Measurements from ENCODE around the gene RFNG.

The RFNG gene

DNA sequence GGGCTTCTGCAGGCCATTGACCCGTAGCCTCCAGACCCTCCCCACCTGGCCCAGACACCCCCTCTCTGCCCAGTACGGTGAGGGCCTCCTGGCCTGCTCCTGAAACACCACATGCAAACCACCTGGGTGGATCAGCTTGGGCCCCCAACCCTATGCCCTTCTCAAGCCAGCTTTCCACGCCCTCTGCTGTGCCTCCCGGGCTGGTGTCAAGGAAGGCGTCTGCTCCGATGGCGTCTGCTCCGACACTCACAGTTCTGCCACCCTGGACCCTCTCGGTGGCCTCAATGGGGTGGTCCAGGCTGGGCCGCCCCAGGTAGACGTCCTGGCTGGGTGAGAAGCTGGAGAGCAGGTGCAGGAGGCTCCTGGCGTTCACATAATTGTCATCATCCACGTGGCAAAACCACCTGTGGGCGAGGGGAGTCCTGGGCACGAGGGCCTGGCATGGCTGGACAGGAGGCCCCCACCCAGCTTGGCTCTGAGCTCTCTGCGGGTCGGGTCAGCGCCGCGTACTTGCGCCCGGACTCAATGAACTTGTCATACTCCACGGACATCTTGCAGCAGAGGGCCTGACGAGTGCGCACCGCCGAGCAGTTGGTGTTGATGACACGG is 1.4 kb downstream of the RFNG start:
- Histone ChIP-seq H3K36me3 (ENCODE audit: insufficient read depth, low read depth, low read length) (peaks cover 28% of the 10 kb centered on the region), H3K9me3 (ENCODE audit: insufficient read depth, low read depth, low read length) (no peaks in the 10 kb centered on the region), H3K4me1 (ENCODE audit: insufficient read depth, low read length) (no peaks in the 10 kb centered on the region), H3K27me3 (ENCODE audit: insufficient read depth, low read length) (no peaks in the 10 kb centered on the region), H3K4me3 (ENCODE audit: low read length) (peak overlapping the region; percentile 61), H3K9ac (ENCODE audit: low read depth, low read length) (peak overlapping the region; percentile 37; the same call in 1 of the 2 replicates), H3K27ac (ENCODE audit: low read length) (no peak overlapping the region)

DNA sequence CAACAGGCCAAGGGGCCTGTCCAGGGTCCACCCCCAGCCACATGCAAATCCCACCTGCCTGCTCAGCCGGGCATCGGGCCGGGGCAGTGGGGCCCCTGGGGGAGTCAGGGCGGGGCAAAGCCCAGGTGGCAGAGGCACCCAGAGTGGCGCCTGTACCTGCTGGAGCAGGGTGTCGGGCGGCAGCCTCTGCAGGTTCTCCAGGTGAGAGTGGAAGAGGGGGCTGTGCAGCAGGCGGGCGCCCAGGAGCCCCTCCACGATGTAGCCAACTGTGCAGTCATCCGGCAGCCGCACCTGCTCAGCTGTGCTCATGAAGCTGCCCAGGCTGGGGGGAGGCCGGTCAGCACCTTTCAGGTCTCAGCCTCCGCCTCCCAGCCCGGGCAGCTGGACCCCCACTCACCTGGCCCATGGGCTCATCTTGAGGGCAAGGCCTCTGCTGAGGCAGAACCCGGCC is 2.1 kb downstream of the RFNG start:
- Histone ChIP-seq H3K4me3 (ENCODE audit: low read length) (no peak overlapping the region), H3K9ac (ENCODE audit: low read depth, low read length) (no peak overlapping the region), H3K4me1 (ENCODE audit: insufficient read depth, low read length) (no peaks in the 10 kb centered on the region), H3K9me3 (ENCODE audit: insufficient read depth, low read depth, low read length) (no peaks in the 10 kb centered on the region), H3K27me3 (ENCODE audit: insufficient read depth, low read length) (no peaks in the 10 kb centered on the region), H3K27ac (ENCODE audit: low read length) (no peak overlapping the region), H3K36me3 (ENCODE audit: insufficient read depth, low read depth, low read length) (peaks cover 21% of the 10 kb centered on the region)

DNA sequence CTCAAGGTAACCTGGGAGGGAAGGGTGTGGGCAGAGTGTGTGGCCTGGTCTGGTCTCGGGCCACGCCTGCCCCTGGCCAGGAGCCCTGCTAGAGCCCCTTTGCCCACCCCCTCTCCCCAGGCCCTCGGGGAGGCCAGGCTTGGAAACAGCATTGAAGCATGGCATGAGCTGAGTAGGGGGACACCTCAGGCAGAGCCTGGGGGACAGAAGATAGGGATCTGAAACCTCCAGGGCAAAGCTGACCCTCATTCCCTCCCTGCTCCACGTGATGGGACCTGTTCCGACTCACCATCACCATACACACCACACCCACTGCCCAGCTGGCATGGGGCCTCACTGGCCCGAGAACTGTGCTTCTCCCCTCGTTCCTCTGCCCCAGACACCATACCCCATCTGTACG is 2.5 kb downstream of the RFNG start:
- Histone ChIP-seq H3K4me1 (ENCODE audit: insufficient read depth, low read length) (no peaks in the 10 kb centered on the region), H3K9me3 (ENCODE audit: insufficient read depth, low read depth, low read length) (no peaks in the 10 kb centered on the region), H3K9ac (ENCODE audit: low read depth, low read length) (no peak overlapping the region), H3K4me3 (ENCODE audit: low read length) (no peak overlapping the region), H3K36me3 (ENCODE audit: insufficient read depth, low read depth, low read length) (peaks cover 17% of the 10 kb centered on the region), H3K27me3 (ENCODE audit: insufficient read depth, low read length) (no peaks in the 10 kb centered on the region), H3K27ac (ENCODE audit: low read length) (no peak overlapping the region)

DNA sequence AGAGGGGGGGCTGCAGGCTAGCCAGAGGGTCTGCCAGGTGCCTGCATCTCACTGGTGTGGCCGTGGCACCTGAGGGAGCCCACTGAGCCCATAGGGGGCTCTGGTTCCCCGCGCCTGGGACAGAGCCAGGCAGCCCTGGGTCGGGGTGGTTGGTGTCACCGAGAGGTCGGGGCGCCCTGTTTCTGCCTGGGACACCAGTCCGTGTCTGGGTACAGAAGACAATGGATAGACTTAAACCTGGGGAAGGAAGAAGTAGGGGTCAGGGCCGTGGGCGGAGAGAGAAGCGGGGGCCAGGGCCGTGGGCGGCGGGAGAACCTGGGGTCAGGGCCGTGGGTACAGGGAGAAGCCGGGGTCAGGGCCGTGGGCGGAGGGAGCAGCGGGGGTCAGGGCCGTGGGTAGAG is 3.0 kb downstream of the RFNG start:
- Histone ChIP-seq H3K27ac (ENCODE audit: low read length) (no peak overlapping the region), H3K4me3 (ENCODE audit: low read length) (no peak overlapping the region), H3K36me3 (ENCODE audit: insufficient read depth, low read depth, low read length) (peaks cover 12% of the 10 kb centered on the region; the same call in 1 of the 2 replicates), H3K4me1 (ENCODE audit: insufficient read depth, low read length) (no peaks in the 10 kb centered on the region), H3K9ac (ENCODE audit: low read depth, low read length) (no peak overlapping the region), H3K27me3 (ENCODE audit: insufficient read depth, low read length) (no peaks in the 10 kb centered on the region), H3K9me3 (ENCODE audit: insufficient read depth, low read depth, low read length) (no peaks in the 10 kb centered on the region)

DNA sequence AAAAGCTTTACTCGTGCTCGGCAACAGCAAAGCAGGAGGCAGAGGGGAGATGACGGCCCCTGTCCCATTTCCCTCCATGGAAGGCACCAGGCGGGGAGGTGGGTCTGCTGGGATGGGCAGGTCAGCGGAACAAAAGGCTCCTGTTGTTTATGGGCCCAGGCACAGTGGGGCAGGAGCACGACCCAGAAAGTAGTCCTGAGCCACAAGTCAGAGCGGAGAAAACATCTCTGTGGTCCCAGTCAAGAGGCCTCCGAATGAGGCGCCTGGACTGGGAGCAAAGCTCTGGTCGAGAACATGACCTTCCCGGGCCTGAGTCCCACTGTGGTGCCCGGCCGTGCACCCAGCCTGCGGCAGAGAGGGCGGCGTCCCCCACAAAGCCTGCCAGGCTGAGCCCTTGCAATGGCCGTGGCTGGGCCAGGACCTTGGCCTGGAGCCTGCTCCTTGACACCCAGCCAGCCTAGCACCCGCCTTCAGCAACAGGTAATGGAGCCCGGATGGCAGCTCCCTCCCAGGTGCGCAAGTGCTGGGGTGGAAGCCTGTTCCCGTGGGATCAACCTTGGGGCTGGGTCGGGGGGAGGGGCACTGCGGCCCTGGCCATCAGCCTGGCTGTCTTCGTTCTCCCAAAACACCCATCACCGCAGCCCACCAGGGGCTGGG is 3.6 kb downstream of the RFNG start:
- Histone ChIP-seq H3K27ac (ENCODE audit: low read length) (no peak overlapping the region), H3K4me3 (ENCODE audit: low read length) (no peak overlapping the region), H3K9me3 (ENCODE audit: insufficient read depth, low read depth, low read length) (no peaks in the 10 kb centered on the region), H3K4me1 (ENCODE audit: insufficient read depth, low read length) (no peaks in the 10 kb centered on the region), H3K27me3 (ENCODE audit: insufficient read depth, low read length) (no peaks in the 10 kb centered on the region), H3K36me3 (ENCODE audit: insufficient read depth, low read depth, low read length) (peaks cover 8% of the 10 kb centered on the region; the same call in 1 of the 2 replicates), H3K9ac (ENCODE audit: low read depth, low read length) (no peak overlapping the region)

DNA sequence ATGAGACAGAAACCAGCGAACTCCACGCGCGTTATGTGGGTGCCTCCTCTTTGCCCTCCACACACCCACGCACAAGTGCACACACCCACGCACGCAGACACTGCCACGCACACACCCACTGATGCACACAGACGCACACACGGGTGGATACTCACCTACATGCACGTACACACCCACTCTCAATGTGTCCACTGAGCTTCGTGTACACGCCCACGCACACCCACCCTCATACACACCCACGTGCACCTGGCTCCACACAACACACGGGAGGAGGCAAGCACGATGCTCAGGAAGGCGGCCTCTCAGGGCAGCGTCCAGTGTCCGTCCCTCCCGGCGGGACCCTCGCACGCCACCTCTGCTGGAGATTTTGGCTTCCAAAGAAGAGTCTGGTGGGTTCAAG is 4.2 kb downstream of the RFNG start:
- Histone ChIP-seq H3K9me3 (ENCODE audit: insufficient read depth, low read depth, low read length) (no peaks in the 10 kb centered on the region), H3K4me3 (ENCODE audit: low read length) (no peak overlapping the region), H3K27ac (ENCODE audit: low read length) (no peak overlapping the region), H3K4me1 (ENCODE audit: insufficient read depth, low read length) (no peaks in the 10 kb centered on the region), H3K9ac (ENCODE audit: low read depth, low read length) (no peak overlapping the region), H3K36me3 (ENCODE audit: insufficient read depth, low read depth, low read length) (peaks cover 8% of the 10 kb centered on the region; the same call in 1 of the 2 replicates), H3K27me3 (ENCODE audit: insufficient read depth, low read length) (no peaks in the 10 kb centered on the region)

DNA sequence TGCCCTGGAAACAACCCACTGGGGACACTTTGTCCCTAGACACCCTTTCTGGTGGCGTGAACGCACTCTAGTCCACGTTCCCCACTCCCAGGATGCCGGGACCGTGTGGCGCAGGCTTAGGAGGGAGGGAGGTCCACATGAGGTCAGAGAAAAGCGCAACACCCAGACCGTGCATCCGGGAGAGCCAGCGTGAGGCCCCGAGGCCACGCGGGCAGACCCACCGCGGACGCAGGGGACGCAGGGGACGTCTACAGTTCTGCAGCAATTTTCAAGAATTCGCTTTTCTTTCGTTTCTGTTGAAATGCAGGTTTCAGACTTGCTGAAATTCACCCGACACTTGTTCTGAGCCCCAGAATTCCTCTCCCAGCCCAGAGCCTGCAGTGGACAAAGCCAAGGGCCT is 4.7 kb downstream of the RFNG start:
- Histone ChIP-seq H3K4me1 (ENCODE audit: insufficient read depth, low read length) (no peaks in the 10 kb centered on the region), H3K27me3 (ENCODE audit: insufficient read depth, low read length) (no peaks in the 10 kb centered on the region), H3K9me3 (ENCODE audit: insufficient read depth, low read depth, low read length) (no peaks in the 10 kb centered on the region), H3K4me3 (ENCODE audit: low read length) (no peak overlapping the region), H3K36me3 (ENCODE audit: insufficient read depth, low read depth, low read length) (peaks cover 8% of the 10 kb centered on the region; the same call in 1 of the 2 replicates), H3K27ac (ENCODE audit: low read length) (no peak overlapping the region), H3K9ac (ENCODE audit: low read depth, low read length) (no peak overlapping the region)

DNA sequence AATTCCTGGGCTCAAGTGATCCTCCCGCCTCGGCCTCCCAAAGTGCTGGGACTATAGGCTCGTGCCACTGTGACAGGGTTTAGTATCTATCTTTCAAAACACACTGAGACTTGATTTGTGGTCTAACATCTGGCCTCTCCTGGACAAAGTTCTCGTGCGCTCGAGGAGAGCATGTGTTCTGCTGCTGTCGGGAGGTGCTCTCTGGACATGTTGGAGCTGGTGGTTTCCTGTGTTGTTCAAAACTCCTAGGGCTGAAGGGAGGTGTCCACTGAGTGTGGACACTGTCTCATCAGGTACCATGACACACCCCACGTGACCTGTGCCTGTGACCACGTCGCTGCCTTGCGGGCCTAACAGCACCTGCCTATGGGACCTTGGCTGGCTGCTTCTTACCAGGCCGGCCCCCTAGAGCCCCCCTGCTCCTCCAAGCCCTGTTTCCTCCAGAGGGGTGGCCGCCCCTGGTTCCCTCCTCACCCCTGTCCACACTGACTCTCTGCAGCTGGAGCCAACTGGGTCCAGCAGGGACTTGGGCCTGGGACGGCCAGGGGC is 5.6 kb downstream of the RFNG start:
- Histone ChIP-seq H3K4me1 (ENCODE audit: insufficient read depth, low read length) (no peaks in the 10 kb centered on the region), H3K27me3 (ENCODE audit: insufficient read depth, low read length) (no peaks in the 10 kb centered on the region), H3K36me3 (ENCODE audit: insufficient read depth, low read depth, low read length) (peaks cover 8% of the 10 kb centered on the region; the same call in 1 of the 2 replicates), H3K4me3 (ENCODE audit: low read length) (no peak overlapping the region), H3K9me3 (ENCODE audit: insufficient read depth, low read depth, low read length) (no peaks in the 10 kb centered on the region), H3K9ac (ENCODE audit: low read depth, low read length) (no peak overlapping the region), H3K27ac (ENCODE audit: low read length) (no peak overlapping the region)

DNA sequence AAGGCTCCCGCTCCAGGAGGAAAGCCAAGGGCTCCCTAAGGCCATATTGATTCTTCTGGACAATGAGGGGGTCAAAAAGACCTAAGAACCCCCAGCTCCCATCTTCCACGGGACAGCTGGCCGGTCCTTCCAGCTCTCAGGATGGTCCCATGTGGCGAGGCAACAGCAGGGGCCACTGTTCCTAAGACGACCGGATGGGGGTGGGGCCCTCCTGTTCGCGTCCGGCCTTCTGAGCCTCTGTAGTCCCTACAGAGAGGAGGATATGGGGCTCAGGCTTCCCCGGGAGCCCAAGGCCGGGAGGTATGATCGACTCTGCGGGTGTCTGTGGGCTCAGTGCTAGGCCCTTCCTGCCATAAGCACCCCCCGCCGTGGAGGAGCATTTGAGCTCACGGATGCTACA is 8.1 kb downstream of the RFNG start:
- no peaks in the 10 kb centered on the region for H3K9me3 ChIP-seq (ENCODE audit: insufficient read depth, low read depth, low read length)
- H3K27me3 ChIP-seq (ENCODE audit: insufficient read depth, low read length) = no peaks in the 10 kb centered on the region
- H3K36me3 ChIP-seq (ENCODE audit: insufficient read depth, low read depth, low read length) = peaks cover 8% of the 10 kb centered on the region; the same call in 1 of the 2 replicates
- no peak overlapping the region for H3K4me3 ChIP-seq (ENCODE audit: low read length)
- no peak overlapping the region for H3K9ac ChIP-seq (ENCODE audit: low read depth, low read length)
- H3K4me1 ChIP-seq (ENCODE audit: insufficient read depth, low read length) = no peaks in the 10 kb centered on the region
- H3K27ac ChIP-seq (ENCODE audit: low read length) = no peak overlapping the region

DNA sequence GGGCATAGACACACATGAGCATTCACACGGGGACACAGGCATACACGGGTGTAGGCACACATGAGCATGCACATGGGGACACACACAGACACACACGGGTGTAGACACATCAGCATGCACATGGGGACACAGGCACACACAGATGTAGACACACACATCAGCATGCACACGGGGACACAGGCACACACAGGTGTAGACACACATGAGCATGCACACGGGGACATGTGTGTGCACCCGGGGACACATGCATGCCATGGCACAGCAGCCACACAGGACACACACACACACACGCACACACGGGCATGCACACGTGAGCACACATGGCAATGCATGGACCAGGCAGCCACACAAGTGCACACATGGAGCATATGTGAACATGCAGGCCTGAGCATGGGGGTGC is 9.0 kb downstream of the RFNG start:
- H3K27ac ChIP-seq (ENCODE audit: low read length) = no peak overlapping the region
- H3K27me3 ChIP-seq (ENCODE audit: insufficient read depth, low read length) = 0 out of 2 replicates have a peak, but pooled peaks cover 3% of the 10 kb centered on the region
- no peak overlapping the region for H3K4me3 ChIP-seq (ENCODE audit: low read length)
- no peak overlapping the region for H3K9ac ChIP-seq (ENCODE audit: low read depth, low read length)
- no peaks in the 10 kb centered on the region for H3K9me3 ChIP-seq (ENCODE audit: insufficient read depth, low read depth, low read length)
- peaks cover 4% of the 10 kb centered on the region; the same call in 1 of the 2 replicates for H3K36me3 ChIP-seq (ENCODE audit: insufficient read depth, low read depth, low read length)
- H3K4me1 ChIP-seq (ENCODE audit: insufficient read depth, low read length) = peaks cover 3% of the 10 kb centered on the region; the same call in 1 of the 2 replicates

DNA sequence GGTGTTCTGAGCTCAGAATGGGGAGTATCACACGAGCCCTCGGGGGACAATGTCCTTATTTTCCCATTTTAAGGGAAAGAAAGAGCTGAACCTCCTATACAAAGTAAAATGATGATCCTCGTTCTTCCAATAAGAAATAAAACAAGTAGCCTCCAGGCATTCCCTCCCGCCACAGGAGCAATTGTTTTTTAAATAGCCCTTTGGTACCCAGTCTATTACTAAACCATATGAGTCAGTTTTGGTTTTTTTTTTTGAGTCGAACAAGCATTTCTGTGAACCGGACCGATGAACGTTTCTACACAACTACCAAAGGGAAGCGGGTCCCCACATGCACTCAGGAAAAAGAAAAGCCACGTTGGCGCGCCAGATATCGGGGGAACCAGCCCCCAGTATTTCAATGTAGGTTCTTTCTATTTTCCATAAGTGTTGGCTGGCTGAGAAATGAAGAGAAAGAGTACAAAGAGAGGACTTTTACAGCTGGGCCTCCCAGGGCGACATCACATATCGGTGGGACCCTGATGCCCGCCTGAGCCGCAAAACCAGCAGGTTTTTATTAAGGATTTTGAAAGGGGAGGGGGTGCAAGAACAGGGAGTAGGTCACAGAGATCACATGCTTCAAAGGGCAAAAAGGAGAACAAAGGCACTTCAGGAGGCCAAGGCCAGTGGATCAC is 10.3 kb downstream of the RFNG start:
- Histone ChIP-seq H3K4me1 (ENCODE audit: insufficient read depth, low read length) (peaks cover 3% of the 10 kb centered on the region; the same call in 1 of the 2 replicates), H3K4me3 (ENCODE audit: low read length) (no peak overlapping the region), H3K9ac (ENCODE audit: low read depth, low read length) (no peak overlapping the region)

More for the DNA sequence above, 10.3 kb downstream of the RFNG start:
- Histone ChIP-seq H3K9me3 (ENCODE audit: insufficient read depth, low read depth, low read length) (no peaks in the 10 kb centered on the region), H3K27me3 (ENCODE audit: insufficient read depth, low read length) (0 out of 2 replicates have a peak, but pooled peaks cover 3% of the 10 kb centered on the region), H3K36me3 (ENCODE audit: insufficient read depth, low read depth, low read length) (no peaks in the 10 kb centered on the region), H3K27ac (ENCODE audit: low read length) (no peak overlapping the region)
